ENCODE data around the gene AGPAT3. TPM values are rescaled to one million over a fixed set of nuclear protein-coding genes. Genes with fewer than 3 reads are reported as not detected.
A peak's percentile ranks its signal among the peaks of the same experiment; 100 is the strongest.

The AGPAT3 gene
- total and polyA plus RNA-seq, 9 donors, result 11.6 to 42.1 (median 31.9) TPM

DNA sequence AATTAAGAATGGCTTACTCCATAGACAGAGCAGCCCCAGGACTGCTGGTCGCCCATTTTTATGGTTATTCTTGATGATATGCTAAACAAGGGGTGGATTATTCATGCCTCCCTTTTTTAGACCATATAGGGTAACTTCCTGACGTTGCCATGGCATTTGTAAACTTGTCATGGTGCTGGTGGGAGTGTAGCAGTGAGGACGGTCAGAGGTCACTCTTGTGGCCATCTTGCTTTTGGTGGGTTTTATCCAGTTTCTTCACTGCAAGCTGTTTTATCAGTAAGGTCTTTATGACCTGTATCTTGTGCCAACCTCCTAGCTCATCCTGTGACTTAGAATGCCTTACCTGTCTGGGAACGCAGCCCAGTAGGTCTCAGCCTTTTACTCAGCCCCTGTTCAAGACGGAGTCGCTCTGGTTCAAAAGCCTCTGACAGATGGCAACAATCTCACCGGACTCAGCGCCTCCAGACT is 5.2 kb upstream of the AGPAT3 start:
- Histone ChIP-seq H3K36me3 (no peaks in the 10 kb centered on the region), H3K9me3 (no peaks in the 10 kb centered on the region), H3K27ac (peak overlapping the region in 1 of 2 donors; percentile 63), H3K27me3 (no peaks in the 10 kb centered on the region), H3K4me1 (ENCODE audit: insufficient read depth) (peaks cover 8% of the 10 kb centered on the region), H3K4me3 (no peak overlapping the region)
- 23 to 32% (median 24%) methylated on average over 8 of the region's 8 CpGs for WGBS, 3 donors
- no peak for TF ChIP-seq EP300 (IDR thresholded peaks at IDR 0.05)
- TF ChIP-seq, protein P1, sequence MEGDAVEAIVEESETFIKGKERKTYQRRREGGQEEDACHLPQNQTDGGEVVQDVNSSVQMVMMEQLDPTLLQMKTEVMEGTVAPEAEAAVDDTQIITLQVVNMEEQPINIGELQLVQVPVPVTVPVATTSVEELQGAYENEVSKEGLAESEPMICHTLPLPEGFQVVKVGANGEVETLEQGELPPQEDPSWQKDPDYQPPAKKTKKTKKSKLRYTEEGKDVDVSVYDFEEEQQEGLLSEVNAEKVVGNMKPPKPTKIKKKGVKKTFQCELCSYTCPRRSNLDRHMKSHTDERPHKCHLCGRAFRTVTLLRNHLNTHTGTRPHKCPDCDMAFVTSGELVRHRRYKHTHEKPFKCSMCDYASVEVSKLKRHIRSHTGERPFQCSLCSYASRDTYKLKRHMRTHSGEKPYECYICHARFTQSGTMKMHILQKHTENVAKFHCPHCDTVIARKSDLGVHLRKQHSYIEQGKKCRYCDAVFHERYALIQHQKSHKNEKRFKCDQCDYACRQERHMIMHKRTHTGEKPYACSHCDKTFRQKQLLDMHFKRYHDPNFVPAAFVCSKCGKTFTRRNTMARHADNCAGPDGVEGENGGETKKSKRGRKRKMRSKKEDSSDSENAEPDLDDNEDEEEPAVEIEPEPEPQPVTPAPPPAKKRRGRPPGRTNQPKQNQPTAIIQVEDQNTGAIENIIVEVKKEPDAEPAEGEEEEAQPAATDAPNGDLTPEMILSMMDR (IDR thresholded peaks at IDR 0.05), result no peak
- TF ChIP-seq POLR2A (IDR thresholded peaks at IDR 0.05), result no peak
- DNase-seq, result peak in 1 of 5 donors; percentile 38
- intact Hi-C loops (cut with DNase I), result loop anchor here in 1 of 4 donors (10.0 kb wide), 1 partner anchor 65 kb away; no protein-coding TSS in a partner anchor

DNA sequence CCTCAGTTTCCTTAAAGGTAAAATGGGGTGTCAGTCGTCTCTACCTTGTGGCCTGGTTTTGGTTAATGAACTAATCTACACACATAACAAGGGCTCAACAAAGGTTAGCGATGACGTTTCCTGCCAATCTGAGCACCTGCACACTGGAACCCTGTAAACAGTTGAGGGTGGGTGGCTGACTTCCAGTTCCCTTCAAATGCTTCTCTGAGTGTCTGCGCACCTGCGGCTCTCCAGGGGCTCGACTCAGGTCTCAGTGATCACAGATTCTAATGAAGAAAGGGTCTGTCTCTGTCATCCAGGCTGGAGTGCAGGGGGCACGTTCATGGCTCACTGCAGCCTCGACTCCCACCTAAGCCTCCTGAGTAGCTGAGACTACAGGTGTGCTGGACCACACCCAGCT is 3.3 kb upstream of the AGPAT3 start:
- 85 to 93% (median 89%) methylated on average over 8 of the region's 8 CpGs for WGBS, 3 donors
- Histone ChIP-seq H3K4me3 (no peak overlapping the region), H3K4me1 (ENCODE audit: insufficient read depth) (peaks cover 12% of the 10 kb centered on the region), H3K27me3 (no peaks in the 10 kb centered on the region), H3K36me3 (no peaks in the 10 kb centered on the region), H3K9me3 (no peaks in the 10 kb centered on the region), H3K27ac (no peak overlapping the region)
- intact Hi-C loops (cut with DNase I), result loop anchor here in 1 of 4 donors (10.0 kb wide), 1 partner anchor 67 kb away; no protein-coding TSS in a partner anchor
- DNase-seq, result peak in 1 of 5 donors; percentile 24
- TF ChIP-seq POLR2A (IDR thresholded peaks at IDR 0.05), result no peak
- TF ChIP-seq, protein P1 (IDR thresholded peaks at IDR 0.05), result no peak
- no peak for TF ChIP-seq EP300 (IDR thresholded peaks at IDR 0.05)

DNA sequence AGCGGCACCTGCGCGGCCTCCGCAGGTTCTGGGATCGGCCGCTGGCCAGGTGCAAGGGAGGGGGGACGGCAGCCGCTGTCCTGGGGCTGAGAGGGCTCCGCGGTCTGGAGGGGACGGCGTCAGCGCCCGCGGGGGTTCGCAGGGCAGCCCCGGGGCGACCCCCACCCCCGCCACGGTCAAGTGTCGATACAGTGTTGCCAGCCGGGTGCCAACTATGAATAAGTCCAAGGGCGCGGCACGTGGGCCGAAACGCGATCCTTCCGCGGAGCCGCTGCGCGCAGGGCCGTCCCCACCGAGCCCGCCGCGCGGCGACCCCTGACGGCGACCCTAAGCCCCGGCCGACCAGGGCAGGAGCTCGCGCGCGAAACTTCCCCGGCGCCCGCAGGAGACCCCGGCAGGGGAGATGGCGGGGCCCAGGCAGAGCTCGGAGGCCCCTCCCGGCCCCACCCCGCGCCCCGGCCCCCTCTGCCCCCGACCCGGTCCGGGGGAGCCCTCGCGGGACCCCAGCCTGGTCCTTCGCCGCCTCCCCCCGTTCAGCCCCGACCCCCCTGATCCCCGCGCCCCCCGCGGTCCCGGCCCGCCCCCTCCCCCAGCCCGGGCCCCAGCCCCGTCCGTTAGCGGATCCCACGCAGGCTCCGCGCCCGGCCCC is 586 bp upstream of the AGPAT3 start:
- H3K27me3 ChIP-seq, result no peaks in the 10 kb centered on the region
- TF ChIP-seq, protein P1 (IDR thresholded peaks at IDR 0.05), result no peak
- TF ChIP-seq EP300 (IDR thresholded peaks at IDR 0.05) (no peak), POLR2A (IDR thresholded peaks at IDR 0.05) (no peak)
- intact Hi-C loops (cut with DNase I), result loop anchor here in 1 of 4 donors (10.0 kb wide), 1 partner anchor 70 kb away; no protein-coding TSS in a partner anchor
- no peaks in the 10 kb centered on the region for H3K9me3 ChIP-seq
- H3K36me3 ChIP-seq, result no peaks in the 10 kb centered on the region
- peaks cover 14% of the 10 kb centered on the region for H3K4me1 ChIP-seq (ENCODE audit: insufficient read depth)
- WGBS, 3 donors, result 0 to 1% (median 0%) methylated on average over 21 to 79 of the region's 81 CpGs
- peak; percentile 33 to 71 (median 56) for DNase-seq
- H3K27ac ChIP-seq, result peak overlapping the region; percentile 50 to 89
- H3K4me3 ChIP-seq, result peak overlapping the region; percentile 93

DNA sequence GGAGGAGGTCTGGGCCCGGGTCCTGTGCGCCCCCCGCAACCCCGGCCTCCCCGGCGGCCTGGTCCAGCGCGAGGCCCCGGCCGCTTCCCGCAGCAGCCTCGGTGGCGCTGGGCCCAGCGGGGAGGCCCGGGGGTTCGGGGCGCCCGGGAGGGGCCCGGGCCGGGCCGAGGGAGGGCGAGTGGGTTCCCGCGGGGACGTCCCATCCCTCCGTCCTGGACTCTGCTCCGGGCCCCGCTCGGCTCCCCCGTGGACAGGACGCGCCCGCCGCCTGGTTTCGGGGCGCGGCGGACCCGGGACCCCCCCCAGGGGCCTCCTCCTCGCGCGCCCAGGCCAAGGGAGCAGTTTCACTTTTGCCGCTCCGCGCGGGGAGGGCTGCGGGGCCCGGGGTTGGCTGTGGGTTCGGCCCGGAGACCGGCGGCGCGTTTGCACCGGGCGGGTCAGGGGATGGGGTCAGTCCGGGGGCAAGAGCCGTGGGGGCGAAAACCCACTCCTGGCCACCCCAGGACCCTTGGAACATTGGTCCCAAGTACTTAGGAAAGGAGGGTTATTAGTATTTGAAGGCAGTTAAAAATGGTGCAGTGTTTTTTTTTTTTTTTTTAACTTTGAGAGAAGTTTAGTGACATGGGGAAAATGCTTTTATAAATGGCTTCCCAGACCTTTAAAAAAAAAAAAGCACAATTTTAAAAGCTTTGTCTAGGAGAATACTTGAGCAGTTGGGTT is 677 bp downstream of the AGPAT3 start:
- Histone ChIP-seq H3K27ac (peak overlapping the region; percentile 89 to 93), H3K4me1 (ENCODE audit: insufficient read depth) (peaks cover 10% of the 10 kb centered on the region), H3K9me3 (no peaks in the 10 kb centered on the region), H3K27me3 (no peaks in the 10 kb centered on the region), H3K36me3 (no peaks in the 10 kb centered on the region), H3K4me3 (peak overlapping the region; percentile 93)
- WGBS, 3 donors, result 0 to 1% (median 1%) methylated on average over 19 to 59 of the region's 59 CpGs
- intact Hi-C loops (cut with DNase I), result loop anchor here in 1 of 4 donors (10.0 kb wide), 1 partner anchor 71 kb away; no protein-coding TSS in a partner anchor
- peak; percentile 51 to 72 (median 65) for DNase-seq
- no peak for TF ChIP-seq EP300 (IDR thresholded peaks at IDR 0.05)
- TF ChIP-seq, protein P1 (IDR thresholded peaks at IDR 0.05), result no peak
- TF ChIP-seq POLR2A (IDR thresholded peaks at IDR 0.05), result no peak

Data from ovary (tissue), 9 donors.